HG03378 (cell line): ENCODE results near the gene WDR20.
A peak's percentile ranks its signal among the peaks of the same experiment; 100 is the strongest.
"Not testable (repeated sequence)": the region's sequence is repeated elsewhere in the genome, so short reads cannot be mapped to it uniquely, and the experiment has no call there.

Experiments used
- ATAC-seq: cut with Tn5 transposase; IDR thresholded peaks from one replicate; pipeline ENCODE4 v1.9.1; 2021; ENCODE audit warnings: mild to moderate bottlenecking, moderate library complexity; ENCODE audit not compliant: unreplicated experiment

The WDR20 gene

GRCh38 chr14:102139286-102140026 is at the start of gene WDR20:
Gene WDR20, plus strand, starts transcription at chr14:102139897. Its CDS starts 27 bp downstream, at chr14:102139924.
- peak; percentile 82 for ATAC-seq

GRCh38 chr14:102090713-102091112 is 49.0 kb upstream of the WDR20 start:
- ATAC-seq = no peak

- no peak for ATAC-seq
Observed at GRCh38 chr14:102092806-102093205, 46.9 kb upstream of the WDR20 start.

GRCh38 chr14:102094101-102094500 is 45.6 kb upstream of the WDR20 start:
- ATAC-seq = no peak

GRCh38 chr14:102095231-102095870 is 44.3 kb upstream of the WDR20 start:
- ATAC-seq = no peak

- no peak for ATAC-seq
Observed at GRCh38 chr14:102095871-102096568, 43.7 kb upstream of the WDR20 start.

- ATAC-seq = no peak
Observed at GRCh38 chr14:102096569-102097188, 43.0 kb upstream of the WDR20 start.

GRCh38 chr14:102097441-102098135 is 42.1 kb upstream of the WDR20 start:
- ATAC-seq = no peak

GRCh38 chr14:102103062-102103695 is 36.5 kb upstream of the WDR20 start:
- peak; percentile 55 for ATAC-seq

GRCh38 chr14:102105369-102105768 is 34.3 kb upstream of the WDR20 start:
- ATAC-seq = no peak

- not testable (repeated sequence) for ATAC-seq
Observed at GRCh38 chr14:102109332-102109731, 30.4 kb upstream of the WDR20 start.

- ATAC-seq = no peak
Observed at GRCh38 chr14:102111101-102111500, 28.6 kb upstream of the WDR20 start.

GRCh38 chr14:102116361-102117180 is 23.1 kb upstream of the WDR20 start:
- no peak for ATAC-seq

- no peak for ATAC-seq
Observed at GRCh38 chr14:102117852-102118251, 21.8 kb upstream of the WDR20 start.

- ATAC-seq = no peak
Observed at GRCh38 chr14:102120888-102121287, 18.8 kb upstream of the WDR20 start.

GRCh38 chr14:102121567-102121966 is 18.1 kb upstream of the WDR20 start:
- ATAC-seq = no peak

GRCh38 chr14:102124419-102124818 is 15.3 kb upstream of the WDR20 start:
- ATAC-seq = no peak

GRCh38 chr14:102125546-102125945 is 14.2 kb upstream of the WDR20 start:
- no peak for ATAC-seq

- ATAC-seq = no peak
Observed at GRCh38 chr14:102126807-102127455, 12.8 kb upstream of the WDR20 start.
